Stomach smooth muscle (tissue), 2 donors: ENCODE results near the gene HS6ST2.

Experiments used
- H3K27ac ChIP-seq: one replicate; pipeline ENCODE4 v1.7.0; 2013; ENCODE audit warnings: mild to moderate bottlenecking, low read length, inconsistent platforms
- H3K27me3 ChIP-seq, 2 donors: one replicate each; pipeline ENCODE4 v1.7.0; 2013; ENCODE audit warnings: low read length in 2 of 2; ENCODE audit not compliant: insufficient read depth in 2 of 2, control insufficient read depth in 1 of 2
- H3K36me3 ChIP-seq, 2 donors: one replicate each; pipeline ENCODE4 v1.7.0; 2013; ENCODE audit warnings: low read length in 2 of 2; ENCODE audit not compliant: control insufficient read depth in 2 of 2, insufficient read depth in 2 of 2
- H3K4me1 ChIP-seq: one replicate; pipeline ENCODE4 v1.7.0; 2013; ENCODE audit warnings: low read length; ENCODE audit not compliant: control insufficient read depth, insufficient read depth
- H3K4me3 ChIP-seq, 2 donors: one replicate each; pipeline ENCODE4 v1.7.0; 2013; ENCODE audit warnings: low read length in 2 of 2
- H3K9ac ChIP-seq, 2 donors: one replicate each; pipeline ENCODE4 v1.7.0; 2013; ENCODE audit warnings: low read length in 2 of 2, mild to moderate bottlenecking in 1 of 2
- H3K9me3 ChIP-seq, 2 donors: one replicate each; pipeline ENCODE4 v1.7.0; 2013; ENCODE audit warnings: low read length in 2 of 2; ENCODE audit not compliant: control insufficient read depth in 2 of 2
- donor health status: healthy.
- donor health status: Pancreatic carcinoma.

The HS6ST2 gene

DNA sequence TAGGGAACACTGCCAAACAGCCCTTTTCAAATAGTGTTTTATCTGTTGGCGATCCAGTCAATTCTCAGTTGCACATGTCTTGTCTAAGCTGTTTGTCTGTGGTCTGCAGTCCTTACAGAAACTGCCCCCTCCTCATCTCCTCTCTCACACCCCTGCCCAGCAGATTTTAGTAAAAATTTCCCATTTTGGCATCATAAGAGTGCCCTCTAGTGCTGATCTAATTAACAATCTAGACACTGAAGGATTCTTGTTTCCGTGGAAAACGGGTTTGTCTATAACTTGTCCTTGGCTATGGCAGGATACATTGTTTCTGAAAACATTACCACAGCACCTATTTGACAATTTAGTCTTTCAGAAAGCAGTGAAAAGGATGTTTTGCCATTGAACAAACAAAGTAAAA is 242.4 kb downstream of the HS6ST2 start:
- H3K36me3 ChIP-seq: no peaks in the 10 kb centered on the region
- no peaks in the 10 kb centered on the region for H3K4me1 ChIP-seq
- no peak overlapping the region for H3K4me3 ChIP-seq
- H3K27me3 ChIP-seq: peaks cover 0 to 24% of the 10 kb centered on the region in 2 donors
- no peak overlapping the region for H3K9ac ChIP-seq
- no peak overlapping the region for H3K27ac ChIP-seq
- peaks cover 0 to 6% of the 10 kb centered on the region in 2 donors for H3K9me3 ChIP-seq

DNA sequence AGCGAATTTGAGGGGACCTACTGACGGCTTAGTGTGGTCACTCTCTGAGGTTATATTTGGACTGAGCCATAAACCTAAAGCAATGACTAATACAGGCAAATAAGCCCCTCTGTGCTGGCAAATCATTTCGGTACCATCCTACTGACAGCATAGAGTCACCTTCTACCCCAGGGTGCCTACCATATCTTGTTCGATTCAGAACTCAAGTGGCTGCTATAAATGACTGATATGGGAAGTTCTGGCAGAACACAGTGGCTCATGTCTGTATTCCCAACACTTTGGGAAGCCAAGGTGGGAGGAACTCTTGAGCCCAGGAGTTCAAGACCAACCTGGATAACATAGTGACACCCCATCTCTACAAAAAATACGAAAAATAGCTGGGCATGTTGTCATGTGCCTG is 243.5 kb downstream of the HS6ST2 start:
- Histone ChIP-seq H3K9ac (no peak overlapping the region), H3K9me3 (peaks cover 0 to 2% of the 10 kb centered on the region in 2 donors), H3K4me3 (no peak overlapping the region), H3K27ac (no peak overlapping the region), H3K27me3 (peaks cover 0 to 27% of the 10 kb centered on the region in 2 donors), H3K4me1 (no peaks in the 10 kb centered on the region), H3K36me3 (no peaks in the 10 kb centered on the region)

DNA sequence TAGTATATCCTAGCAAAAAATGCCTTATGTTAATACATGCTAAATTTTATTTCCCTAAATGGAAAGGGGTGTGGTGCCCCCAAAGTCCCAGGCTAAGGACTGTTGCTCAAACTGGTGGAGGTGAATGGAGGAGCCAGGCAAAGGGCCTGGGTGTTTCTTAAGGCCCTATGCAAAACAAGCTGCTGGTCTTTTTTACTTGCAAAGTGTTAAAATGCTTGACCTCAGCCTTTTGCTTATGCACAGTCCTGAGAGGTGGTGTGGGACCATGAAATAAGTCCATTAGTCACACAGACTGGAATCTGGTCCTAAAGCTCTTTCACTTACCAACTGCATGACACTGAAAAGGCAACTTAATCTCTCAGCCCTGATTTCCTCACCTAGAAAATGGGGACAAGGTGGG is 246.1 kb downstream of the HS6ST2 start:
- Histone ChIP-seq H3K9me3 (no peaks in the 10 kb centered on the region), H3K27ac (no peak overlapping the region), H3K27me3 (peaks cover 0 to 19% of the 10 kb centered on the region in 2 donors), H3K36me3 (no peaks in the 10 kb centered on the region), H3K4me1 (no peaks in the 10 kb centered on the region), H3K9ac (no peak overlapping the region), H3K4me3 (no peak overlapping the region)

DNA sequence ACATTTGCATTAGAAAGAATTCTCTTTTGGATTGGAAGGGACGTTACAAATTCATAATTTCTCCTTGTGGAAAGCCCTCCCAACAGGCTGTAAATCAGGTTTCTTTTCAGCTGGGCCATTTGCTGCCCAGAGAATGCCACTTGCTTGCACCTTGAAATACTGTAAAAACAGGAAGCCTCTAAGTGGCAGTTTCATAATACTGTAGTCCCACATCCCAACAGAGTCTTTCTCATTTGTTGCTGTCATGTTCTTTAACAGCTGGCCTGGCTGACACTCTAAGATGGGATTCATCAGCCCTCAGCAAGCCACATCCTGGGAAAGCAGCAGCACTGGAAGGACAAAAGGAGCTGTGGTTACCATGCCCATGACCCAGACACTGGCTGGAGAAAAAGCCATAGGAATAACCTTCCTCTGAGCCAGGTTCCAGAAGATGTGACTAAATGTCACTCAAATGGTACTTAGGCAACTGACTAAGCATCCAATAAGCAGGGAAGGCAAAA is 247.7 kb downstream of the HS6ST2 start:
- Histone ChIP-seq H3K9ac (no peak overlapping the region), H3K27me3 (peaks cover 0 to 16% of the 10 kb centered on the region in 2 donors), H3K36me3 (no peaks in the 10 kb centered on the region), H3K9me3 (no peaks in the 10 kb centered on the region), H3K4me1 (no peaks in the 10 kb centered on the region), H3K4me3 (no peak overlapping the region), H3K27ac (no peak overlapping the region)

DNA sequence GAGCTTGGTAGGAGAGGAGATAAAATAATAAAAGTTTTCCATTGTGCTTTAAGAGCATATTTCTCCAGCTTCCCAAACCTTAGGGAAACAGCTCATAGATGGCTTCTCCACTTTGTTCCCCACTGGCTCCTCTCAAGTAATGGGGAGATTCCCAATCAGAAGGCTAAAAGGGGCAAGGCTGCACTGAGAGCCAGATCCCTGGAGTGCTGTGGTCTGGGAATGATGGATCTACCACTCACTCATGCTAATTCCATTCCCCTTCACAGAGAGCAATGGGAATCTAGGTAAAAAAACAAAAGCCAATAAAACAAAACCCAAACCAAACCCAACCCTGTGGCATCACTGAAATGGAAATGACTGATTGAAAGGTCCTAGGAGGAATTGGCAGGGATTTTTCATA is 249.9 kb downstream of the HS6ST2 start:
- H3K27ac ChIP-seq: no peak overlapping the region

DNA sequence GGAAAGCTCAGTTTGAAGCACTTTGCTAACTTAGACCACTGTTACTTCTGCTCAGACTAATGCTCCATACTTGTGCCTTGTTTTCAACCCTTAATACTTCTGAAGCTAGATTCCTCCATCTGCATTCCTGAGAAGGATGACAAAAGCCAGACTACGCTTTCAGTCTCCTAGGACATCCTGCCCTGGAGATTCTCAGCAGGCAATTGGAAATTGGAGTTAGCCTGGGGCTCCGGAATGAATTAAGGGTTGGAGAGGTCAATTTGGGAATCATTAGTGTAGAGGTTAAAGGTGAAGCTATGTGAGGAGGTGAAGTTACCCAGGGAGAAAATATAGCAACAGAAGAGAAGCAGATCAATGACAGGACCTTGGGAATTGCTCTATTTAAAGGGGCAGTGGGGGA is 253.7 kb downstream of the HS6ST2 start:
- Histone ChIP-seq H3K4me3 (no peak overlapping the region), H3K9me3 (no peaks in the 10 kb centered on the region), H3K27me3 (peaks cover 0 to 2% of the 10 kb centered on the region in 2 donors), H3K9ac (no peak overlapping the region), H3K36me3 (no peaks in the 10 kb centered on the region), H3K4me1 (no peaks in the 10 kb centered on the region), H3K27ac (peak overlapping the region; percentile 25)

More for the DNA sequence above, 249.9 kb downstream of the HS6ST2 start:
- no peak overlapping the region for H3K4me3 ChIP-seq
- no peaks in the 10 kb centered on the region for H3K4me1 ChIP-seq
- H3K36me3 ChIP-seq: no peaks in the 10 kb centered on the region
- H3K27me3 ChIP-seq: peaks cover 0 to 10% of the 10 kb centered on the region in 2 donors
- no peaks in the 10 kb centered on the region for H3K9me3 ChIP-seq
- H3K9ac ChIP-seq: no peak overlapping the region

DNA sequence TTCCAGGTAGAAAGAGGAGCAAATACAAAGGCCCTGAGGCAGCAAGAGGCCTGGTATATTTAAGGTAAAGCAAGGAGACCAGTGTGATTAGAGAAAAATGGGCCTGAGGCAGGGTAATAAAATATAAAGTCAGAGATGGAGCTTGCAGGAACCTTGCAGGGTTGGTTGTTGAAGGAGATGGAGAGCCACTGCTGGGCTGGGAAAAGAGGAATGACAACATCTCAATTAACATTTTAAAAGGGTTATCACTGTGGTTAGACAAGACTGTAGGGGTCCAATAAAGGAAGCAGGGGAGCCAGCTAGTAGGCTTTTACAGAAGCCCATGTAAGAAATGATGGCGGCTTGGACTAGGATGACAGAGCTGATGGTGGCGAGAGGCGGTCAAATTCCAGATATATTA is 264.0 kb downstream of the HS6ST2 start:
- Histone ChIP-seq H3K4me3 (no peak overlapping the region), H3K4me1 (no peaks in the 10 kb centered on the region), H3K9ac (no peak overlapping the region), H3K9me3 (no peaks in the 10 kb centered on the region), H3K27me3 (peaks cover 0 to 10% of the 10 kb centered on the region in 2 donors), H3K27ac (no peak overlapping the region), H3K36me3 (no peaks in the 10 kb centered on the region)

DNA sequence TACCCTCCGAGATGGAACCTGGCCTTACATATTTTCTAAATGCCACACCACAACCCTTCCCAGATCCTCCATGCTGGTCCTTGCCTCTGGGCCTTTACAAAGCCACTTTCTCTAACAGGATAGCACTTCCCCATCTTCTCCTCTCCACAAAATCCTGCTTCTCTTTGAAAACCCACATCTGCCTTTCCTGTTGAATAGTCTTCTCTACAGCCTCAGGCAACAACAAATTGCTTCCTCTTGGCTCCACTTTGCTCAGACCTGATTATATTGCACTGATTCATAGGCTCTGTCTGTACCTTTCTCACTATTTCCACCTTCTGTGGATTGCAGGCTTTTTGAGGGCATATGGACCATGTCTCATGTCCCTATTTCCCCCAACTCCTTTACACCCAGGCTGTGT is 265.9 kb downstream of the HS6ST2 start:
- peaks cover 0 to 10% of the 10 kb centered on the region in 2 donors for H3K27me3 ChIP-seq
- no peak overlapping the region for H3K27ac ChIP-seq
- no peaks in the 10 kb centered on the region for H3K4me1 ChIP-seq
- no peak overlapping the region for H3K9ac ChIP-seq
- H3K36me3 ChIP-seq: no peaks in the 10 kb centered on the region
- H3K4me3 ChIP-seq: no peak overlapping the region
- no peaks in the 10 kb centered on the region for H3K9me3 ChIP-seq

DNA sequence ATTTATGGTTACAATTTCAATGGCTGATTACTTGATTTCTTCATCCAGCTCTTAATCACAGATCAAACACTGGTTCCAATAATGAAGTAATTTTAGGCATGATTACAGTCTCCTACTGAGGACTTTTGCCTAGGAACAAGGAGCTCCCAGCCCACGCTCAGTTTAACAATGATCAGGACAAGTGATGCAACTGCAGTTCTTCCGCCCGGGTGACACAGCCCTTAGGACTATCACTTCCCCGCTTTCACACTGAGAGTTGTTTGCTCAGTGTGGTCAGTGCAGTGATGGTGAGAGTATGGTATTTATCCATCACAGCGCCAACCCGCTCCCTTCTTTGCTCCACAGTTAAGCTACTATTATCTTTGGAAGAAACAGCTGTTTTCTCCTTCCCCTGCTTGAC is 266.4 kb downstream of the HS6ST2 start:
- Histone ChIP-seq H3K36me3 (no peaks in the 10 kb centered on the region), H3K9ac (no peak overlapping the region), H3K4me1 (no peaks in the 10 kb centered on the region), H3K27ac (no peak overlapping the region), H3K9me3 (no peaks in the 10 kb centered on the region), H3K4me3 (no peak overlapping the region), H3K27me3 (peaks cover 0 to 11% of the 10 kb centered on the region in 2 donors)

DNA sequence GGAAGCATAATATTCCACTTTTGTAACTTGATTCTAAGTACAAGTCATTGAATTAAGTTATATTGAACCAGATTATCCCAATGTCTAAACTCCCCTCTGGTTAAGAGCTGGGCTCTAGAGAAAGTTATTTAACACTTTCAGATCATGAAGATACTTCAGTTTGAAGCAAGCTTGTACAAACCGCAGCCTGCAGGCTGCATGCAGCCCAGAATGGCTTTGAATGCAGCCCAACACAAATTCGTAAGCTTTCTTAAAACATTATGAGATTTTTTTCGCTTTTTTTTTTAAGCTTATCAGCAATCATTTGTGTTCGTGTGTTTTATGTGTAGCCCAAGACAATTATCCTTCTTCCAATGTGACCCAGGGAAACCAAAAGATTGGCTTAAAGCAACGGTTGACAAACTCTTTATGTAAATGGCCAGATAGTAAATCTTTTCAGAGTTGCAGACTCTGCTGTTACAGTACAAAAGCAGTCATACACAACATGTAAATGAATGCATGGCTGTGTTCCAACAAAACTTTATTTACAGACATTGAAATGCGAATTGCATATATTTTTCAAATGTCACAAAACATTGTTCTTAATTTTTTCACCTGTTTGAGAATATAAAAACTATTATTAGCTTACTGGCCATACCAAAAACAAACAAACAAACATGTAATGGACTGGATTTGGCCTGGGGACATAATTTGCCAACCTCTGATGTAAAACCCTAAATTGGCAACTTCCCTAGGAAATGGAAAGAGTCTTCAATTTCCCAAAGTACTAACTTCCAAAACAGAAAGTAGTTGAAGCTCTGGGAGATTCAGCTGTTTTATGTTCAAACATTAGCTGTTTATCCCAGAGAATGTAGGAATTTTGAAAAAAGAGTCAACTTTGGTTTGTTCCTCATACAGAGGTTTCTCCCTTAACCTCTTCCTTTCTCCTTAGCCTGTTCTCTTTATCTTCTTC is 268.5 kb downstream of the HS6ST2 start:
- H3K4me3 ChIP-seq: no peak overlapping the region
- H3K27me3 ChIP-seq: peaks cover 0 to 11% of the 10 kb centered on the region in 2 donors
- no peak overlapping the region for H3K27ac ChIP-seq
- H3K9ac ChIP-seq: no peak overlapping the region
- no peaks in the 10 kb centered on the region for H3K4me1 ChIP-seq
- no peaks in the 10 kb centered on the region for H3K36me3 ChIP-seq
- H3K9me3 ChIP-seq: no peaks in the 10 kb centered on the region

DNA sequence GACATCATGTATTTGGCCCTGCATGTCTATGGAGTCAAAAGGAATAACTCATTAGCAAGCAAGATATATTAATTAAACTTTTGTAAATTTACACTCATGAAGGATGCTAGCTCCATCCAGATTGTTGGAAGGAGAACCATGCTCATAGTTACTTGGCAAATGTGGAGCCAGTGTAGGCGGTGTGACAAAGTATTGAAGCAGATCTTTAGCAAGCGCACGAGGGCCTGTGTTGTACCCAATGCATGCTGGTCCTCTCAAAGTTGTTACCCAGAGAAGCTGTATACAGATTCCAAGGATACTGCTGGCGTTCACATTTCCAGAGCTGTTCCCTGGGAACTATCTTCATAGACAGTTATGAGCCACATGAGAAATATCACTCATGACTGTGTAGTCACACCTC is 273.2 kb downstream of the HS6ST2 start:
- Histone ChIP-seq H3K9me3 (peaks cover 0 to 2% of the 10 kb centered on the region in 2 donors), H3K27me3 (peaks cover 0 to 3% of the 10 kb centered on the region in 2 donors), H3K4me3 (no peak overlapping the region), H3K27ac (no peak overlapping the region), H3K36me3 (no peaks in the 10 kb centered on the region), H3K9ac (no peak overlapping the region), H3K4me1 (peaks cover 4% of the 10 kb centered on the region)
